BLaER1 treated with 17β-estradiol and CSF1 and Interleukin-3, amounts not matched to agents 10 nM and 100 nM (cell line): ENCODE data around the gene ENOX1.

Experiments
- H3K27ac ChIP-seq, 11 experiments: shearing (Covaris generic); formaldehyde crosslinking; 2 replicates each; pipeline ENCODE4 v1.8.1; 2022
- H3K27me3 ChIP-seq, 11 experiments: shearing (Covaris generic); formaldehyde crosslinking; 2 replicates each; pipeline ENCODE4 v1.8.1; 2022
- H3K36me3 ChIP-seq, 11 experiments: shearing (Covaris generic); formaldehyde crosslinking; 2 replicates each; pipeline ENCODE4 v1.8.1; 2022
- H3K4me1 ChIP-seq, 10 experiments: shearing (Covaris generic); formaldehyde crosslinking; 2 replicates each; pipeline ENCODE4 v1.8.1; 2022
- H3K4me2 ChIP-seq, 11 experiments: shearing (Covaris generic); formaldehyde crosslinking; 2 replicates each; pipeline ENCODE4 v1.8.1; 2022
- H3K4me3 ChIP-seq, 10 experiments: shearing (Covaris generic); formaldehyde crosslinking; 2 replicates each; pipeline ENCODE4 v1.8.1; 2022
- H3K9ac ChIP-seq, 11 experiments: shearing (Covaris generic); formaldehyde crosslinking; 2 replicates each; pipeline ENCODE4 v1.8.1; 2022
- H3K9me3 ChIP-seq, 11 experiments: shearing (Covaris generic); formaldehyde crosslinking; replicated peaks in 1 of 11; 2 replicates each; pipeline ENCODE4 v1.8.1; 2022
- H4K20me1 ChIP-seq, 11 experiments: shearing (Covaris generic); formaldehyde crosslinking; 2 replicates each; pipeline ENCODE4 v1.8.1; 2022
- Cebpa-rat ChIP-seq, 11 experiments: shearing (Covaris generic); IDR thresholded peaks; 2 replicates each; pipeline ENCODE4 v1.8.1; 2022

ENOX1 gene

DNA sequence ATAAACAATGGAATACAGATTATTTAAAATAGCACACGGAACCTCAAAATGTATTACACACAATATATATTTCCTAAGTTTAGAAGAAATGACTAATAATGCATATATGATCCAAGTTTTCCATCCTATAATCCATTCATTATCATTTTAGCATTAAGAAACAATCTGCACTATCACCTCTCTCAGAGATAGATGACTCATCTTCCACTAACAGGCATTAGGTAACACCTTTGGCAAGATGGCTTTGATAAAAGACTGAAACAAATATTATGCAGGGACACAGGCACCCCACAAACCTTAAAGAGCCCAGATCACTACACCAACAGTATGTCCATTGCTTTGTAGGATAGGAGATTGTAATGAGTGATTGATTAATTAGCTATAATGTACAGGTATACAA is 4.1 kb downstream of the ENOX1 start:
- Histone ChIP-seq H4K20me1 (peaks cover 0 to 8% (median 0%) of the 10 kb centered on the region in 11 experiments; a peak in 2 of 22 replicates), H3K4me3 (no peak overlapping the region), H3K36me3 (no peaks in the 10 kb centered on the region), H3K4me1 (peaks cover 6 to 18% (median 16%) of the 10 kb centered on the region in 10 experiments), H3K27me3 (peaks cover 23 to 27% (median 27%) of the 10 kb centered on the region in 11 experiments), H3K9me3 (no peaks in the 10 kb centered on the region), H3K27ac (no peak overlapping the region), H3K9ac (no peak overlapping the region), H3K4me2 (no peak overlapping the region)
- no peak for TF ChIP-seq Cebpa-rat (IDR thresholded peaks at IDR 0.05)

- H4K20me1 ChIP-seq, result peaks cover 0 to 4% (median 0%) of the 10 kb centered on the region in 11 experiments; a peak in 2 of 22 replicates
- no peak overlapping the region for H3K4me2 ChIP-seq
- H3K4me3 ChIP-seq, result no peak overlapping the region
- H3K9ac ChIP-seq, result no peak overlapping the region
- H3K9me3 ChIP-seq, result no peaks in the 10 kb centered on the region
- H3K27me3 ChIP-seq, result peaks cover 3 to 7% (median 6%) of the 10 kb centered on the region in 11 experiments
- no peaks in the 10 kb centered on the region for H3K36me3 ChIP-seq
- H3K27ac ChIP-seq, result no peak overlapping the region
- no peak for TF ChIP-seq Cebpa-rat (IDR thresholded peaks at IDR 0.05)
- peaks cover 0 to 9% (median 2%) of the 10 kb centered on the region in 10 experiments; a peak in 5 of 20 replicates for H3K4me1 ChIP-seq
Measured at GRCh38 chr13:43780666-43781065, 6.1 kb downstream of the ENOX1 start.

- Histone ChIP-seq H4K20me1 (no peaks in the 10 kb centered on the region), H3K4me1 (no peaks in the 10 kb centered on the region), H3K27me3 (no peaks in the 10 kb centered on the region), H3K4me3 (no peak overlapping the region), H3K36me3 (no peaks in the 10 kb centered on the region), H3K4me2 (no peak overlapping the region), H3K9ac (no peak overlapping the region), H3K27ac (no peak overlapping the region), H3K9me3 (no peaks in the 10 kb centered on the region)
- no peak for TF ChIP-seq Cebpa-rat (IDR thresholded peaks at IDR 0.05)
Measured at GRCh38 chr13:43776501-43777079, 10.2 kb downstream of the ENOX1 start.

DNA sequence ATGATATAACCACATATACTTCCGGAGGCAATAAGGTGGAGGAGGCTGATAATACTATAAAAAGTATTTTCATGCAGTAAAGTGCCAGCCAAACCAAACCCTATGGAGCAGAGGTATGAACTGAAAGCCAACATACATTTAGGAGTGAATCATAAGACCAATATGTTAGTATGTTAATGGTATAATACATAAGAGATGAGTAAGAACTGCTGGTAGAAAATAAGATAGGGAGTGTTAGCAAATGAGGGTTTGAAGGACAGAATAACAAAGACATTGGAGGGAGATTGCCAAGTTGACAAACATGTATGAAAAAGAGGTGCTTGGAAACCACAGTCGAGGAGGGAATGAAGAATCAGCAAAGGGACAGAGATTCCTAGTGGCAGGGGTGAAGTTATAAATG is 10.8 kb downstream of the ENOX1 start:
- no peak overlapping the region for H3K4me3 ChIP-seq
- H3K4me1 ChIP-seq, result no peaks in the 10 kb centered on the region
- no peaks in the 10 kb centered on the region for H3K36me3 ChIP-seq
- H4K20me1 ChIP-seq, result no peaks in the 10 kb centered on the region
- no peak overlapping the region for H3K4me2 ChIP-seq
- H3K27ac ChIP-seq, result no peak overlapping the region
- H3K9ac ChIP-seq, result no peak overlapping the region
- H3K9me3 ChIP-seq, result no peaks in the 10 kb centered on the region
- no peak for TF ChIP-seq Cebpa-rat (IDR thresholded peaks at IDR 0.05)
- H3K27me3 ChIP-seq, result no peaks in the 10 kb centered on the region

- H3K27ac ChIP-seq, result no peak overlapping the region
- no peaks in the 10 kb centered on the region for H3K27me3 ChIP-seq
- H3K4me2 ChIP-seq, result no peak overlapping the region
- no peaks in the 10 kb centered on the region for H4K20me1 ChIP-seq
- H3K4me1 ChIP-seq, result no peaks in the 10 kb centered on the region
- H3K36me3 ChIP-seq, result no peaks in the 10 kb centered on the region
- no peak overlapping the region for H3K9ac ChIP-seq
- no peak overlapping the region for H3K4me3 ChIP-seq
- H3K9me3 ChIP-seq, result no peaks in the 10 kb centered on the region
- TF ChIP-seq Cebpa-rat (IDR thresholded peaks at IDR 0.05), result no peak
Measured at GRCh38 chr13:43773602-43774001, 13.2 kb downstream of the ENOX1 start.

DNA sequence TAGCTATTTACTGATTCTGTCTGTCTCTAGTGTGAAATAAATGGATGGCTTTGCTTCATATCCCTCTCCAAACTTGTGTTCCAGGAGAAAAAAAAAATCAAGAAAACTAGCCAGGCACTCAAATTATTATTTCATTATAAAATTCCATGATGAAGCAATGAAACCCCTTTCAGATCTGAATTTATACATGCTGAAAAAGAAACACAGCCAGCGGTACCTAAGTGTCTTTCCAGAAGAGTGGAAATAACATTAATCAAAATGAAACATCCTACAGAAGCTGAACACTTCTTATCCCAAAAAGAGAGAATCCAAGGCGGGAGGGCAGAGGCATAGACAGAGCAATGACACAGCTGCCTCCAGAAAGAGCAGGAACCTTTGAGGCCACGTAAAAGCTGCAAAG is 15.9 kb downstream of the ENOX1 start:
- H3K4me2 ChIP-seq, result no peak overlapping the region
- H3K27ac ChIP-seq, result no peak overlapping the region
- H4K20me1 ChIP-seq, result no peaks in the 10 kb centered on the region
- no peak overlapping the region for H3K4me3 ChIP-seq
- TF ChIP-seq Cebpa-rat (IDR thresholded peaks at IDR 0.05), result no peak
- H3K36me3 ChIP-seq, result no peaks in the 10 kb centered on the region
- H3K9ac ChIP-seq, result no peak overlapping the region
- H3K9me3 ChIP-seq, result no peaks in the 10 kb centered on the region
- no peaks in the 10 kb centered on the region for H3K4me1 ChIP-seq
- no peaks in the 10 kb centered on the region for H3K27me3 ChIP-seq

- TF ChIP-seq Cebpa-rat (IDR thresholded peaks at IDR 0.05), result no peak
- Histone ChIP-seq H3K27ac (no peak overlapping the region), H4K20me1 (no peaks in the 10 kb centered on the region), H3K36me3 (no peaks in the 10 kb centered on the region), H3K9ac (no peak overlapping the region), H3K4me2 (no peak overlapping the region), H3K4me3 (no peak overlapping the region), H3K9me3 (no peaks in the 10 kb centered on the region), H3K4me1 (no peaks in the 10 kb centered on the region), H3K27me3 (no peaks in the 10 kb centered on the region)
Measured at GRCh38 chr13:43769529-43769928, 17.2 kb downstream of the ENOX1 start.

DNA sequence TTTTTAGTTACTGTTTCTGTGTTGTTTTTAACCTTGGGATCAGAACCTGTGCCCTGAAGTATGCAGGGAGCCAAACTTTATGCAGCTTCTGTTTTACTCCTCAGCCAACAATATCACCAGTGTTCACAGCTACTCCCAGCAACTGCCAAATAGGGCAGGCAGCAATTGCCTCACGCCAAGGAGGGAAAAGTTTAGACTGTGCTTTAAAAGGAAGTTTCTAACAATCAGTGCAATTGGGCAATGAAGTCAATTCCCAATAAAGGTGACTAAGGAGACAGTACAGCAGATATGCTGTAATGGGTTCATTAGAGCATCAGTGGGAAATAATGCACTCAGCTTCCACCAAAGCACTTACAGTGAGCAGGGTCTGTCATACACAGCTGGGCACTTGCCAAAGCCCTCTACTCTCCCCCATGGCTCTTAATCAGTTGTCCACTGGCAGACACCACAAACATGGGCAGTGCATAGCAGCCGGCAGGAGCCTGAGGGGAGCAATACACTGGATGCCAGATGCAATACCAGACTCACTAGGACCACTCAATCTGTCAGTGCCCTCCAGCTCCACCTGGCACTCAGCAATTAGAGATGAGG is 19.3 kb downstream of the ENOX1 start:
- Histone ChIP-seq H3K4me3 (no peak overlapping the region), H3K4me2 (no peak overlapping the region), H3K27me3 (no peaks in the 10 kb centered on the region), H3K27ac (no peak overlapping the region), H4K20me1 (no peaks in the 10 kb centered on the region), H3K9me3 (no peaks in the 10 kb centered on the region), H3K36me3 (no peaks in the 10 kb centered on the region), H3K4me1 (no peaks in the 10 kb centered on the region), H3K9ac (no peak overlapping the region)
- TF ChIP-seq Cebpa-rat (IDR thresholded peaks at IDR 0.05), result no peak

DNA sequence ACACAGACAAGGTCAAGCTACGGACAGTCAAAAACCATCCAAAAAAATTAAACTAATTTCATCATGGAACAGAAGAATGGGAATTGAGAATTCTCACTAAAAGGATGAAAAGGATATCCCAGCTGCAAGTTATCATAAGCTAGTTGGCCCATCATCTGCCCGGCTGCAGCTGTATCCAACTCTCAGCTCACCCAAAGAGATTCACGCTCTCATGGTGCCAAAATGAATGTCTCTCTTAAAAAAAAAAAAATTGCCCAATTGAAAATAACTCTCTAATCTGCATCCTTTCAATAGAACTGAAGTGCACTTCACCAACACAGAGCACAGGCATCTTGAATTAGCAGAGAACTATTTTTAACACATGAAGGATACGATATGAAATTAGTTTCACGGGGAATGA is 20.0 kb downstream of the ENOX1 start:
- Histone ChIP-seq H3K4me1 (no peaks in the 10 kb centered on the region), H3K36me3 (no peaks in the 10 kb centered on the region), H3K4me2 (no peak overlapping the region), H3K27ac (no peak overlapping the region), H3K27me3 (no peaks in the 10 kb centered on the region), H4K20me1 (no peaks in the 10 kb centered on the region), H3K9me3 (no peaks in the 10 kb centered on the region), H3K9ac (no peak overlapping the region), H3K4me3 (no peak overlapping the region)
- no peak for TF ChIP-seq Cebpa-rat (IDR thresholded peaks at IDR 0.05)

DNA sequence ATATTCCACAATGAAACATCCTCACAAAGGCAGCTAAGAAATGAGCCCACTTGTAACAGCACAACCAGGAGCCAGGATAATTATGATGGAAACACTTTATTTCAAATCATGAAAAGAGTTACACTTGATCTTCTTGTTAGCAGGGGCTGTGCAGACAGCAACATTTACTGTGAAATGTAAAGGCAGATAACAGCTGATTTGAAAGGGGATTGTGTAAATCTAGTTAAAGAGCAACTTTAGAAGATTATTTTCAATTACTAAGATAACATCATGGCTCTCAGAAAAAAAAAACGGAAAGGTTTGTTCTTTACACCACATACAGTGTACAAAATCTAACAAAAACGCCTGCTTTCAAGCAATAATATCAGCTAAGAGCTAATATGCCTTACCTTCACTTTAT is 22.4 kb downstream of the ENOX1 start:
- H3K27ac ChIP-seq, result no peak overlapping the region
- no peak overlapping the region for H3K4me3 ChIP-seq
- no peaks in the 10 kb centered on the region for H4K20me1 ChIP-seq
- no peak overlapping the region for H3K4me2 ChIP-seq
- no peaks in the 10 kb centered on the region for H3K27me3 ChIP-seq
- no peak overlapping the region for H3K9ac ChIP-seq
- no peaks in the 10 kb centered on the region for H3K36me3 ChIP-seq
- no peaks in the 10 kb centered on the region for H3K4me1 ChIP-seq
- TF ChIP-seq Cebpa-rat (IDR thresholded peaks at IDR 0.05), result no peak
- no peaks in the 10 kb centered on the region for H3K9me3 ChIP-seq
